Measurements from ENCODE around the gene PDX1. TPM values are rescaled to one million over a fixed set of nuclear protein-coding genes. Genes with fewer than 3 reads are reported as not detected.

The PDX1 gene
- total and polyA plus RNA-seq, 4 donors = 5.3 TPM; not detected in 3

GRCh38 chr13:27966641-27967202 lies 46.9 kb downstream of the PDX1 start:
- Histone ChIP-seq H3K4me3 (ENCODE audit: low read length in 2 of 2) (no peak overlapping the region), H3K27me3 (ENCODE audit: control insufficient read depth in 1 of 2, insufficient read depth in 2 of 2, low read length in 1 of 2) (no peaks in the 10 kb centered on the region), H3K4me1 (ENCODE audit: control insufficient read depth in 1 of 2, insufficient read depth in 2 of 2, low read length in 2 of 2) (no peaks in the 10 kb centered on the region), H3K36me3 (ENCODE audit: control insufficient read depth in 1 of 2, insufficient read depth in 2 of 2, low read length in 1 of 2) (no peaks in the 10 kb centered on the region), H3K9me3 (ENCODE audit: control insufficient read depth, low read length) (no peaks in the 10 kb centered on the region), H3K27ac (ENCODE audit: low read depth in 1 of 2, low read length in 2 of 2) (no peak overlapping the region)
- 4% methylated on average over 36 to 38 of the region's 38 CpGs for WGBS, 2 donors
- ATAC-seq (ENCODE audit: low FRiP score) (no peak), DNase-seq (no peak)
- intact Hi-C loops (cut with DNase I) = no loop called here

GRCh38 chr13:27967203-27967735 lies 47.5 kb downstream of the PDX1 start:
- WGBS, 2 donors = 5 to 7% methylated on average over 18 of the region's 18 CpGs
- DNase-seq = no peak
- Histone ChIP-seq H3K4me1 (ENCODE audit: control insufficient read depth in 1 of 2, insufficient read depth in 2 of 2, low read length in 2 of 2) (no peaks in the 10 kb centered on the region), H3K27me3 (ENCODE audit: control insufficient read depth in 1 of 2, insufficient read depth in 2 of 2, low read length in 1 of 2) (no peaks in the 10 kb centered on the region), H3K36me3 (ENCODE audit: control insufficient read depth in 1 of 2, insufficient read depth in 2 of 2, low read length in 1 of 2) (no peaks in the 10 kb centered on the region), H3K27ac (ENCODE audit: low read depth in 1 of 2, low read length in 2 of 2) (no peak overlapping the region), H3K9me3 (ENCODE audit: control insufficient read depth, low read length) (no peaks in the 10 kb centered on the region), H3K4me3 (ENCODE audit: low read length in 2 of 2) (no peak overlapping the region)
- intact Hi-C loops (cut with DNase I) = no loop called here
- ATAC-seq (ENCODE audit: low FRiP score) = no peak

- no peak for DNase-seq
- ATAC-seq (ENCODE audit: low FRiP score) = no peak
- no peaks in the 10 kb centered on the region for H3K27me3 ChIP-seq (ENCODE audit: control insufficient read depth in 1 of 2, insufficient read depth in 2 of 2, low read length in 1 of 2)
- no peak overlapping the region for H3K4me3 ChIP-seq (ENCODE audit: low read length in 2 of 2)
- no peaks in the 10 kb centered on the region for H3K36me3 ChIP-seq (ENCODE audit: control insufficient read depth in 1 of 2, insufficient read depth in 2 of 2, low read length in 1 of 2)
- H3K4me1 ChIP-seq (ENCODE audit: control insufficient read depth in 1 of 2, insufficient read depth in 2 of 2, low read length in 2 of 2) = no peaks in the 10 kb centered on the region
- no peaks in the 10 kb centered on the region for H3K9me3 ChIP-seq (ENCODE audit: control insufficient read depth, low read length)
- no peak overlapping the region for H3K27ac ChIP-seq (ENCODE audit: low read depth in 1 of 2, low read length in 2 of 2)
- intact Hi-C loops (cut with DNase I) = no loop called here
- 1 to 3% methylated on average over 33 of the region's 33 CpGs for WGBS, 2 donors
Measured at GRCh38 chr13:27967736-27968315, 48.0 kb downstream of the PDX1 start.

GRCh38 chr13:27968316-27969081 lies 48.7 kb downstream of the PDX1 start:
- Histone ChIP-seq H3K27ac (ENCODE audit: low read depth in 1 of 2, low read length in 2 of 2) (no peak overlapping the region), H3K4me1 (ENCODE audit: control insufficient read depth in 1 of 2, insufficient read depth in 2 of 2, low read length in 2 of 2) (no peaks in the 10 kb centered on the region), H3K4me3 (ENCODE audit: low read length in 2 of 2) (no peak overlapping the region), H3K36me3 (ENCODE audit: control insufficient read depth in 1 of 2, insufficient read depth in 2 of 2, low read length in 1 of 2) (no peaks in the 10 kb centered on the region), H3K9me3 (ENCODE audit: control insufficient read depth, low read length) (no peaks in the 10 kb centered on the region), H3K27me3 (ENCODE audit: control insufficient read depth in 1 of 2, insufficient read depth in 2 of 2, low read length in 1 of 2) (no peaks in the 10 kb centered on the region)
- no peak for DNase-seq
- ATAC-seq (ENCODE audit: low FRiP score) = no peak
- 1 to 2% methylated on average over 76 to 86 of the region's 86 CpGs for WGBS, 2 donors
- intact Hi-C loops (cut with DNase I) = no loop called here

- DNase-seq = no peak
- ATAC-seq (ENCODE audit: low FRiP score) = no peak
- WGBS, 2 donors = 6 to 9% methylated on average over 34 of the region's 34 CpGs
- Histone ChIP-seq H3K36me3 (ENCODE audit: control insufficient read depth in 1 of 2, insufficient read depth in 2 of 2, low read length in 1 of 2) (no peaks in the 10 kb centered on the region), H3K9me3 (ENCODE audit: control insufficient read depth, low read length) (no peaks in the 10 kb centered on the region), H3K27me3 (ENCODE audit: control insufficient read depth in 1 of 2, insufficient read depth in 2 of 2, low read length in 1 of 2) (no peaks in the 10 kb centered on the region), H3K4me1 (ENCODE audit: control insufficient read depth in 1 of 2, insufficient read depth in 2 of 2, low read length in 2 of 2) (no peaks in the 10 kb centered on the region), H3K4me3 (ENCODE audit: low read length in 2 of 2) (no peak within 1 kb of the TSS), H3K27ac (ENCODE audit: low read depth in 1 of 2, low read length in 2 of 2) (no peak within 1 kb of the TSS)
- intact Hi-C loops (cut with DNase I) = no loop called here
Measured at GRCh38 chr13:27969082-27969865, 49.5 kb downstream of the PDX1 start, which contains the start of gene CDX2. CDX2 (minus strand) TSS chr13:27969315; CDS start chr13:27969006, 309 bp downstream.

DNA sequence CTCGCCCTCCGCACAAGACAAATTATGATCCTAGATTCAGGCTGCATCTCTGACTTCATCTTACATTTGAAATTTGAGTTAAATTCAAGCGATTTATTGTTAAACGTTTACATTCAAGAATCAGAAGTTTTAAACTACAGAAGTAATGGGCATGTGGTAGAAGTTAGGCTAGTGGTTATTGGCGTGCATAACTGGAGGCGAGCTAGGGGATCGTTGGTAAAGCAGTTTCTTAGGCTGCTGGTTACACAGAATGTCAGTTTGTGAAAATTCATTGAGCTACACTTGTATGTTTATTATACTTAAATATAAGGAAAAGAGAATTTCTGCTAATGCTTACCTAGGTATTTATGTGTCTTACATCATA lies 50.0 kb downstream of the PDX1 start:
- no peak for DNase-seq
- no peaks in the 10 kb centered on the region for H3K27me3 ChIP-seq (ENCODE audit: control insufficient read depth in 1 of 2, insufficient read depth in 2 of 2, low read length in 1 of 2)
- WGBS, 2 donors = 26 to 29% methylated on average over 7 of the region's 7 CpGs
- no peak overlapping the region for H3K27ac ChIP-seq (ENCODE audit: low read depth in 1 of 2, low read length in 2 of 2)
- H3K4me1 ChIP-seq (ENCODE audit: control insufficient read depth in 1 of 2, insufficient read depth in 2 of 2, low read length in 2 of 2) = no peaks in the 10 kb centered on the region
- no peaks in the 10 kb centered on the region for H3K9me3 ChIP-seq (ENCODE audit: control insufficient read depth, low read length)
- no peak for ATAC-seq (ENCODE audit: low FRiP score)
- H3K36me3 ChIP-seq (ENCODE audit: control insufficient read depth in 1 of 2, insufficient read depth in 2 of 2, low read length in 1 of 2) = no peaks in the 10 kb centered on the region
- intact Hi-C loops (cut with DNase I) = no loop called here
- H3K4me3 ChIP-seq (ENCODE audit: low read length in 2 of 2) = no peak overlapping the region

- ATAC-seq (ENCODE audit: low FRiP score) = no peak
- H3K4me1 ChIP-seq (ENCODE audit: control insufficient read depth in 1 of 2, insufficient read depth in 2 of 2, low read length in 2 of 2) = no peaks in the 10 kb centered on the region
- no peak for DNase-seq
- H3K27me3 ChIP-seq (ENCODE audit: control insufficient read depth in 1 of 2, insufficient read depth in 2 of 2, low read length in 1 of 2) = no peaks in the 10 kb centered on the region
- no peak overlapping the region for H3K4me3 ChIP-seq (ENCODE audit: low read length in 2 of 2)
- intact Hi-C loops (cut with DNase I) = no loop called here
- H3K27ac ChIP-seq (ENCODE audit: low read depth in 1 of 2, low read length in 2 of 2) = no peak overlapping the region
- 15 to 16% methylated on average over 48 to 53 of the region's 53 CpGs for WGBS, 2 donors
- H3K36me3 ChIP-seq (ENCODE audit: control insufficient read depth in 1 of 2, insufficient read depth in 2 of 2, low read length in 1 of 2) = no peaks in the 10 kb centered on the region
- no peaks in the 10 kb centered on the region for H3K9me3 ChIP-seq (ENCODE audit: control insufficient read depth, low read length)
Measured at GRCh38 chr13:27970382-27971235, 50.8 kb downstream of the PDX1 start.

GRCh38 chr13:27971236-27971645 lies 51.4 kb downstream of the PDX1 start:
- Histone ChIP-seq H3K4me1 (ENCODE audit: control insufficient read depth in 1 of 2, insufficient read depth in 2 of 2, low read length in 2 of 2) (no peaks in the 10 kb centered on the region), H3K36me3 (ENCODE audit: control insufficient read depth in 1 of 2, insufficient read depth in 2 of 2, low read length in 1 of 2) (no peaks in the 10 kb centered on the region), H3K9me3 (ENCODE audit: control insufficient read depth, low read length) (no peaks in the 10 kb centered on the region), H3K4me3 (ENCODE audit: low read length in 2 of 2) (no peak overlapping the region), H3K27ac (ENCODE audit: low read depth in 1 of 2, low read length in 2 of 2) (no peak overlapping the region), H3K27me3 (ENCODE audit: control insufficient read depth in 1 of 2, insufficient read depth in 2 of 2, low read length in 1 of 2) (no peaks in the 10 kb centered on the region)
- WGBS, 2 donors = 80 to 81% methylated on average over 13 of the region's 13 CpGs
- ATAC-seq (ENCODE audit: low FRiP score) (no peak), DNase-seq (no peak)
- intact Hi-C loops (cut with DNase I) = no loop called here
